Activated CD8-positive, alpha-beta memory T cell treated with anti-CD3 and anti-CD28 coated beads, Interleukin-2, amount 50 U/mL, for 4 hours (primary cell): ENCODE measurements around the gene DPY19L2.
A peak's percentile ranks its signal among the peaks of the same experiment; 100 is the strongest.
"Not testable (repeated sequence)": the region's sequence is repeated elsewhere in the genome, so short reads cannot be mapped to it uniquely, and the experiment has no call there.

ENCODE experiments used
- DNase-seq: peaks from one replicate; pipeline ENCODE4 v3.0.0-alpha.2; 2020

Gene DPY19L2

GRCh38 chr12:63668028-63668799 lies at the start of gene DPY19L2:
DPY19L2 (minus strand) TSS chr12:63668493; CDS start chr12:63668393, 100 bp downstream.
- peak; percentile 50 for DNase-seq

- DNase-seq, result not testable (repeated sequence)
Observed at GRCh38 chr12:63716891-63717290, 48.6 kb upstream of the DPY19L2 start.

DNA sequence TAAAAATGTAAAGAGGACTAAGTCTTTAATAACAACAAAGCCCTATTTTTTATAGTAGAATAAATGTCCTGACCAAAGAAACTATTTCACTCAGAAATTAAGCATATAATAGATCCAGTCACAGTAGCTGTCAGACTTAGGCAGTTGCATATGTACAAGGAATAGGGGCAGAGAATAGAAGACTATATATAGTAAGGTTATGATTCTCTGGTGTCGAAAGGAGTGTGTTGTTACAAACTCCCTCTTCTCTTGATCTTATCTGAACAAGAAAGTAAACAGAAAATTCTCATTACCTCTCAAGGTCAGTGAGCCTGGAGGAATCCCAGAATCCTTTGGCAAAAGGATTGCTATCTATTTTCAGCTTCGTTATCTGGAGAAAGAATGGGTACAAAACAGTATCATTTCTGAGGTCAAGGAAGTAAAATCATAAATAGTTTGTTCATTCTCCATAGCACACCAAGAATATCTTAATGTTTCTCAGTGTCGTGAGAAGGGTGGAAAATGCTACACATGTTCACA lies 46.9 kb upstream of the DPY19L2 start:
- DNase-seq, result not testable (repeated sequence)

- not testable (repeated sequence) for DNase-seq
Observed at GRCh38 chr12:63714409-63714808, 46.1 kb upstream of the DPY19L2 start.

- DNase-seq, result not testable (repeated sequence)
Observed at GRCh38 chr12:63713681-63714075, 45.4 kb upstream of the DPY19L2 start.

DNA sequence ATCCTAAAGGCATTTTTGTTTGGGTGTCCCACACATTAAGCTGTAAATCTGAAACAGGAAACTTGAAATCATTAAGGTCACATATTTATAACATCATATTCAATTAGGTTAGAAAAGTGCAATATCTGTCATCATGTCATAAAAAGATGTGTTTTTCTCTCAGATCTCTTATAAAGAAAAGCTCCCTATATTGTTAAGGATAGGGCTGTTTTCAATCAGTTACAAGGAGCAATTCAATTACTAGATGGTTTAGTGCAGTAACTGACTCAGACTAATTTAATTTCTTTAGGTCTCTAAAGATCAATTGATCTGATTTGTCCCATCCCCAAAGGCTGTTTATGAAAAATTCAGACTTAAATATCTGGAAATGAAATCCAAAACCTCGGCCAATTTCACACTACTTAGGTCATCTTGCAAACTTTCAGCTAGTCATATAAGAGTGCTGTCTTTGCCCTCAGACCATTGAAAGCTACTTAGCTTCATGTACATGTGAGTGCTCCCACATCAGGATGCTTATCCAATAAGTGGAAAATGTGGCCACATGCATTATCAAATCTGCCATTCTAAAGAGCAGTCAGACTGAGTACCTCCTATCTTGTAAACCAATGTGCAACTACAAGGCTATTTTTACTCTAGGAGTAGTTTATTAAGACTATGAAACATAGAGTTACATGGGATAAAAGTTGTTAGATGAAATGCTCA lies 44.8 kb upstream of the DPY19L2 start:
- DNase-seq, result not testable (repeated sequence)

DNA sequence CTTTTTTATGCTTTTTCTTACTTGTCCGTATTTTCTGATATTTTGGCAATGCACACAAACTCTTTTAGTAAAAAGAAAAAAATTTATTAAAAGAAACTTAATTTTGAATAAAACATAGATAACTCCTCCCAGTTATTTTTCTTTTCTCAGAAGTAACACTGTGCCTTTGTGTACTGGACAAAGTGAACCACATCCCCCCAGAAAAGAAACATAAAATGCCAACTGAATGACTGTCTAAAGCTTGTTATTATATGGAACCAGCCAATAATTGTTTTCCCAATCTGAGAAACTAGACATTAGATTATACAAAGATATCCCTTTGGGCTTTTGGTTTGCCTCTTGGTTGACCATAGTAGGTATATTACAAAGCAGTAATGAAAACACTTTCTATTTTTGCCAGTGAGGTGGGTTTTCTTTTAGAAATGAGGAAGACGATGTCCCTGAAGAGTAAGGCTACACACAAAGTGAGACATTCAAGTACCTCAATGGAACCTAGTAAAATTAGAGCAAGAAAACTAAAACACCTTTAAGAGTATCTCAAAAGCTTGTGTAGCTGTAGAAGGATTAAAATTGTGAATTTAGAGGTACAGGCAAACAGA lies 44.2 kb upstream of the DPY19L2 start:
- DNase-seq, result not testable (repeated sequence)

- DNase-seq, result not testable (repeated sequence)
Observed at GRCh38 chr12:63711339-63711738, 43.0 kb upstream of the DPY19L2 start.

GRCh38 chr12:63706336-63706735 lies 38.0 kb upstream of the DPY19L2 start:
- no peak for DNase-seq

GRCh38 chr12:63699678-63700382 lies 31.5 kb upstream of the DPY19L2 start:
- not testable (repeated sequence) for DNase-seq

DNA sequence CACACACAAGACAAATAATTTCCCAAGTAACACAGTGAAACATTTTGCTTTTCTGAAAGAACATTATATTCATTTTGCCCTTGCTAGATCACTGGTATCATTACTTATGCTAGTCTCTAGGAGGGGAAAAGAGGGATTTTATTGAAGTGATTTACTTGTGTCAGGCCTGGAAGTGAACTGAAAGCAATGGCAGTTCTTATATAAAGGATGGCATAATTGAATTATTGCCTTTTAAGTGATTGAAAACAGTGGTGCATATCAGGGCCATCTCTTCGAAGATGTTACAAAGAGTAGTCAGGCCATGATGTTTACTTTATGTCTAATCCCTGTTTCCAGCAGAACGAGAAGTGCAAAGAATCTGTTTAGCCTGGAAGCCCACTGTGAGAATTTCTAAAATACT lies 30.7 kb upstream of the DPY19L2 start:
- not testable (repeated sequence) for DNase-seq

GRCh38 chr12:63690837-63691236 lies 22.5 kb upstream of the DPY19L2 start:
- not testable (repeated sequence) for DNase-seq

GRCh38 chr12:63689141-63689540 lies 20.8 kb upstream of the DPY19L2 start:
- DNase-seq, result not testable (repeated sequence)

GRCh38 chr12:63686623-63687022 lies 18.3 kb upstream of the DPY19L2 start:
- not testable (repeated sequence) for DNase-seq

DNA sequence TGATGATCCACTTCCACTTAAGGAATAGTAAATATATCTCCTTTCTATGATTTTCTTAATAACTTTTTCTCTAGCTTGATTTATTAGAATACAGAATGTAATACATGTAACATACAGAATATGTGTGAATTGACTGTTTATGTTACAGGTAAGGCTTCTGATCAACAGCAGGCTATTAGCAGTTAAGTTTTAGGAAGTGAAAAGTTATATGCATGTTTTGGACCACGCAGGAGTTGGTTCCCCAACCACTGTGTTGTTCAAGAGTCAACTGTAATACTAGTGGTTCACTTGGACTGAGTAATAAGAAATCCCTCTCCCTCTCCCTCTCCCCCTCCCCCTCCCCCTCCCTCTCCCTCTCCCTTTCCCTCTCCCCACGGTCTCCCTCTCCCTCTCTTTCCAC lies 17.5 kb upstream of the DPY19L2 start:
- not testable (repeated sequence) for DNase-seq

- not testable (repeated sequence) for DNase-seq
Observed at GRCh38 chr12:63682617-63683016, 14.3 kb upstream of the DPY19L2 start.

DNA sequence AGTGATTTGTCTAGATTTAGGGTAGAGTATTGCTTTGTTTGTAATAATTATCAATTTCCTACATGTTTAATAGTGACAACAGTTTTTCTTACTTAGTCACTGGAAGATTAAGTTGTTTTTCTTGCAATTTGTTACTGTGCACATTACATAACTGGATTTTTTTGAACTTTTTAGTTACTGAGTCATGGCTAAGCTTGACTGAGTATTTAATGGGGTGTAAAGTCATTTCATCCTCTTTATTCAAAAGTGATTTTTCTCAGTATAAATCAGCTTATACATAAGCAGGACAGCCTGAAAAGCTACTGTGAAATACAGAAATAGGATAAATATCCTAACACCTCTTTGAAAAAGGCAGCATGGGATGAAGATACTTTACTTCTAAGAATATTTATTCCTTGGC lies 12.5 kb upstream of the DPY19L2 start:
- DNase-seq, result not testable (repeated sequence)

DNA sequence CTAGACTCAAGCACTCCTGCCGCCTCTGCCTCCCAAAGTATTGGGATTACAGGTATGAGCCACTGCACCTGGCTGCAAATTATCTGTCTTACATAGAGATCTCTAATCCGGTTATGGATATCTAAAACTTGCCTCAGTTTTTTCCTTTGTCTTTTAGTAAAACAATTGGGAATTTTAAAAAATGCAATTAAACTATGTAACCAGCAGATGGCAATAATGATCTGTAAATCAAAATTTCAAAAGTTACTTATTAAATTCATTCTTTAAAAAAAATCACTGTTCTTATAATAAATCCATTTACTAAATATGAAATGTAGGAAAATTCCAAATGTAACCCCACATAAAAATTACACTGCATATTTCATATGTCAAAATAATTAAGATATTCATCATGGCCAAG lies 4.3 kb upstream of the DPY19L2 start:
- DNase-seq, result not testable (repeated sequence)

DNA sequence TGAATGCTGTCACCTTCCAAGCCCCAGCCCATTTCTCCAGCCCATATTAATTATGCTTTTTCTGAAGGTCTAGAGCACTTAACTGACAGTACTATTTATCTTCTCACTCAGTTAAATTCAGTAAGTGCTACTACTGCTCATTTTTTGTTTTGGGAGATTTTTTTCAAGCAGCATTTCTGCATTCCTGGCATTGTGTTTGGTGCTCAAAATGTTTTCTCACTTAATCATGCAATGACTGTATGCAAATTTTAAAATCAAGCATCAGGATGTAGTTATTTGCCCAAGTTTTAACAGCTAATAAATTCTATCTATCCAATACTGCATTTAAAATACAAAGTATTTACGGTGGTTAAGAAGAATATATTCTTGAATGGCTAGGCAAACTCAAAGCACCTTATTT lies 1.6 kb upstream of the DPY19L2 start:
- not testable (repeated sequence) for DNase-seq

DNA sequence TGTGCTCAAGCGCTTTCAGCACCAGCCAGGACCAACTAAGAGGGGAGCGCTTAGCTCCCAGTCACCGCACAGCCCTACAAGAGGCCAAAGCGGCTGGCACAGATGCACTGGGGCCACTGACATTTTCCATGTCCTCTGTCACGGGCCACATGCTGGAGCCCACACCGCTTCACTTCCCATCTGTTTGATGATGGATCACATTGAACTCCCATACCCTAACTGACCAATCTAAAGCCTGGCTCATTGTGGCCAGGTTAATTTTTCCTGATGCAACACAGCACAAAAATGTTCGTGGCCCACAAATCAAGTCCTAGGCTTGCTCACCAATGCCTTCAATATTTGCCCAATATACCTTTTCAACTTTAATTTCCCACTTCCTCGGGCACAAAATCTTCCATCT lies 1.1 kb upstream of the DPY19L2 start:
- not testable (repeated sequence) for DNase-seq

DNA sequence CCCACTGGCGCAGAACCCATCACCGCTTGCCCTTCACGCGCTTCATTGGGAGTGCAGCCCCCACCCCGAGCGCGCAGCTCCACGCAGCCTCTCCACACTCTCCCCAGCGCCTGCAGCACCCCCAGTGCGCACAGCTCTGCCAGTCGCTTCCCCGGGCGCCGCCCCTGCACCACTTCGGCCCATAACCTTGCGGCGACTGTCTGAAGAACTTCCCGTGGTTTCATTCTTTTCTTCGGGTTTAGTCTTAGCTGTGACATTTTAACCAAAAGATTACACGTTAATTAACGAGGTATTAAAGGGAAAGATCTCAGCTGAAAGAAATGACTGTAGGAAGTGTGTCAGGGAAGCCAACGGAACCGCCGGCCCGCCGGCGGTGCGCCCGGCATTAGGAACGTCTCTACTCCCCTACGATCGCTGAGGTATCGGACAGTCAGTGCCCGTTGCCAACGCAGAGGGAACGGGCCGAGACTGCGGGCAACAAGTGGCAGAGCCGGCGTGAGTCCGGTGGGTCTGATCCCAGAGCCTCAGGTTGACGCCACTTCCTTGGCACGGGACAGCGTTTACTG lies 590 bp upstream of the DPY19L2 start:
- DNase-seq, result not testable (repeated sequence)

DNA sequence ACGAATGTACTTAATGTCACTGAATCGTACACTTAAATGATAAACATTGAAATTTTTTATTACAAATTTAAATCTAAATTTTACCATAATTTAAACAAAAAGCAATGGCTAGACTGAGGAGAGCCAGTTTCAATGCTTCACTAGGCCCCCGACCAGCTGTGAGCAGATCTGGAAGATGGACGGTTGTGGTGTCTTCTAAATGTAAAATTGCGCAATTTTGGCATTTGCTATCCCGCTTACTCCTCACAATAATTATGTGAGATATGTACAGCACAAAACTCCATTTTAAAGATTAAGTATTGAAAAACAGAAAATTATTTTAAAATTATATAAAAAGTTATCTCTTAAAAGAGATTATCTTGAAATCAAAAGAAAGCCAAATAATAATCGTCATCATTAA lies 5.3 kb downstream of the DPY19L2 start:
- not testable (repeated sequence) for DNase-seq
